Umbilical cord (tissue), 2 donors: Measurements from ENCODE around the gene OR6C2. TPM values are rescaled to one million over a fixed set of nuclear protein-coding genes. Genes with fewer than 3 reads are reported as not detected.
"Not testable (repeated sequence)": the region's sequence is repeated elsewhere in the genome, so short reads cannot be mapped to it uniquely, and the experiment has no call there.

Experiments
- DNase-seq: peaks from one replicate; pipeline ENCODE4 v3.0.0-alpha.2; 2015; ENCODE audit warnings: low spot score
- total RNA-seq: library from RNA; depleted of rRNA; stranded (reverse); fragments of >200 nt; gene quantifications from one replicate; pipeline ENCODE4 v1.2.3, GENCODE V29; 2014; ENCODE audit warnings: low replicate concordance; ENCODE audit not compliant: insufficient read depth

The OR6C2 gene
- total RNA-seq = 11.8 TPM

DNA sequence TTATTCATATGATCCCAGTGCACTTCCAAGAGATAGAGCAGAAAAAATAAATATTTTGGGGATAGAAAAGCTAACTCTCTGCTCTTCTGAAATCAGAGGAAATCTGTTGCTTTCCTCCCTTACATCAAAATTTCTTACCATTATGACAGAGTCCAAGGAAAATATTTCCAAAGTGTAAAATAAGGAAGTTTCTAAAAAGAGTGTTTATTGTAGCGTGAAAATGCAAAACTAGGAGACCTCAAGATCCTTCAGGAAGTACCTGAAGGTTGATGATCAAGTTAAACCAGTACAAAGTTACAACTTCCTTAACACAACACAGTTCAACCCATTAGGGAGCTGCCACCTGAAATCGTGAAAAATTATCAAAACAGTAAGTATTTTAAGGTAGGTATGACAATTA lies at the start of gene OR6C2:
TSS of gene OR6C2 (plus strand) at position 301 of the 400 bp plus-strand sequence. CDS start 8,138 bp downstream, outside the sequence.
- no peak for DNase-seq

DNA sequence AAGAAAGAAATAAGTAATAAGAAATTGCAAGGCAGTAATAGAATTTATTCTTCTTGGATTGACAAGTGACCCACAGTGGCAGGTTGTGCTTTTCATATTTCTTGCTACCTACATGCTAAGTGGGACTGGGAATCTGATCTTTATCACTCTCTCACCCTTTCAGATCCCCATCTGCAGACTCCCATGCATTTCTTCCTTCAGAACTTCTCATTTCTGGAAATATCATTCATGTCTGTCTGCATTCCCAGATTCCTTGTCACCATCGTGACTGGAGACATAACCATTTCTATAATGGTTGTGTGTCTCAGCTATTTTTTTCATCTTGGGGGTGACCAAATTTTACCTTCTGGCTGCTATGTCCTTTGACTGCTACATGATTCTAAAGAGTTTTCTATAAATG lies 47.5 kb upstream of the OR6C2 start:
- no peak for DNase-seq

DNA sequence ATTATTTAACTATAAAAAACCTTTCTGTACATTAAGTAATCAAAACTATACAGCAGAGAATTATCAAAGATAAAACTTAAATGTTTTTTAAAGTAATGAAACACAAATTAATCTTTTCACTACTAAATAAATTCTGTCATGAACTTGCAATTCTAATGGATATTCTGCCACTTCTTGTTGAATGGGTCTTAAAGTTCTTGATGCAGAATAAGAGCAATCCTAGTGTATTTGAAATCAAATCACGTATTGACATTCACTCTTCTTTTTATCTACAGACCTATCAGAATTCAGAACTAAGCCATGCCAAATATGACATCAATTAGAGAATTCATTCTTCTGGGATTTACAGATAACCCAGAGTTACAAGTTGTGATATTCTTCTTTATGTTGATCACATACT lies 43.6 kb upstream of the OR6C2 start, which contains the start of gene OR6C65:
TSS of gene OR6C65 (plus strand) at position 301 of the 400 bp plus-strand sequence. CDS start at position 301, 0 bp downstream.
- DNase-seq = no peak

- no peak for DNase-seq
Measured at GRCh38 chr12:55407866-55408265, 36.0 kb upstream of the OR6C2 start.

- not testable (repeated sequence) for DNase-seq
Measured at GRCh38 chr12:55409133-55409532, 34.7 kb upstream of the OR6C2 start.

- DNase-seq = not testable (repeated sequence)
Measured at GRCh38 chr12:55412138-55412537, 31.7 kb upstream of the OR6C2 start.

- DNase-seq = not testable (repeated sequence)
Measured at GRCh38 chr12:55413498-55414388, 30.1 kb upstream of the OR6C2 start.

DNA sequence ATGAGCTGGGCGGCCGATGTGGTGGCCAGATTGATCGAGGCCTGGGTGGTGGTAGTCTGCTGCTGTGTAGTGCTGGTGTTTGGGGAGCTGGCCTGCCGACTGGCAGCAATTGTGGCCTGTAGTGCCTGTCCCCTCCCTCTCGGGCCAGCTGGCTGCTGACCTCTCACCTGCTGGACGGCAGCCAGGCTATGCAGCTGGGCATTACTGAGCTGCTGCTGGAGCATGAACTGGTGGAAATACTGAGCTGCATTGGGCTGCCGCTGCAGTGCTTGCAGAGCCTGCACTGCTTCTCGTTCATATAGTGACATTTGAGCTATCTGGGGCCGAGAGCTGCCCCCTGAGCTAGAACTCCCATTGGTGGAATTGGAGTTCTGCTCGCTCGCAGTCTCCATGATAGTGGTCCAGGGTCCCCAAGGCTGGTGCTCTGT lies 29.5 kb upstream of the OR6C2 start:
- DNase-seq = not testable (repeated sequence)

- not testable (repeated sequence) for DNase-seq
Measured at GRCh38 chr12:55414889-55415288, 29.0 kb upstream of the OR6C2 start.

DNA sequence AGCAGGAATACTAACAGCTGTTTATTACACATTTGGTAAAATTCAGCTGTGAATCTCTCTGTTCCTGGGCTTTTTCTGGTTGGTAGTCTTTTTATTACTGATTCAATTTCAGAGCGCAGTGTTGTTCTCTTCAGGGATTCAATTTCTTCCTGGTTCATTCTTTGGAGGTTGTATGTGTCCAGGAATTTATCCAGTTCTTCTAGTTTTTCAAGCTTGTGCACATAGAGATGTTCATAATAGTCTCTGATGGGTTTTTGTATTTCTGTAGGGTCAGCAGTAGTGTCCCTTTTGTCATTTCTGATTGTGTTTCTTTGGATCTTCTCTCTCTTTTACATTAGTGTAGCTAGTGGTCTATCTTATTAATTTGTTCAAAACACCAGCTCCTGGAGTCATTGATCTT lies 26.9 kb upstream of the OR6C2 start:
- DNase-seq = no peak

GRCh38 chr12:55420307-55420962 lies 23.4 kb upstream of the OR6C2 start:
- DNase-seq = no peak

DNA sequence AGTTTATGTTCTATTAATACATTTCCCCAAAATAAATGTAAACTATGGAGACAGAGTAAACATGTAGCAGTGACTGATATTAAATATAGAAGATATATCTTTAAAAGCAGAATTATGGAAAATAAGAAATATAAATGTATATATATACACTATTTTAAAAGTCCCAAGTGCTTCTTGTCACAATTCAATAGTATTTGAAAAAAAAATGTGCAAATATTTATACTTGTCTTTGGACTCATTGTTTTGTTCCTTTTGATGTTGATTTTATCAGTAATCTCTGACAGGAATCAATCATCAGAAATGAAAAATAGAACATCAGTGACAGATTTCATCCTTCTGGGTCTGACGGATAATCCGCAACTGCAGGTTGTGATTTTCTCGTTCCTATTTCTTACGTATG lies 17.9 kb upstream of the OR6C2 start, which contains the start of gene OR6C76:
TSS of gene OR6C76 (plus strand) at position 301 of the 400 bp plus-strand sequence. CDS start at position 301, 0 bp downstream.
- DNase-seq = no peak

GRCh38 chr12:55428331-55429243 lies 15.3 kb upstream of the OR6C2 start:
- DNase-seq = no peak

- not testable (repeated sequence) for DNase-seq
Measured at GRCh38 chr12:55441233-55441632, 2.6 kb upstream of the OR6C2 start.

DNA sequence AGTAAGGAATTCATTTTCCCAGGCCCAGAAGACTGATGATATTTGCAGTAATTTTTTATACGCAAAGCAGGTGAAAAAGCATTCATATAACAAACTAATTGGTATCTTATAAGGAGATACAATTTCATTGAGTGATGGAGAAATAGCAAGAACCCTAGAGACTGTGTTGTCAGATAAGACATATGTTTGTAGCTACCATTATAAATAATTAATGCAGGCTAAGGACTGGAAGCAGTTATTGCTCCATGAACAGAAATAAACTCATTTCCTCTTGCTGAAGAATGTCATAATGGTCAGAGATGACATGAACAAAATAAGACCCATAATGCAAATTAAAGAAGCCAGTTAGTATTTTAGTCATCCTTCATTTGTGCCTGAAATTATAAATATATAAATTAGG lies 1.5 kb downstream of the OR6C2 start:
- DNase-seq = no peak

DNA sequence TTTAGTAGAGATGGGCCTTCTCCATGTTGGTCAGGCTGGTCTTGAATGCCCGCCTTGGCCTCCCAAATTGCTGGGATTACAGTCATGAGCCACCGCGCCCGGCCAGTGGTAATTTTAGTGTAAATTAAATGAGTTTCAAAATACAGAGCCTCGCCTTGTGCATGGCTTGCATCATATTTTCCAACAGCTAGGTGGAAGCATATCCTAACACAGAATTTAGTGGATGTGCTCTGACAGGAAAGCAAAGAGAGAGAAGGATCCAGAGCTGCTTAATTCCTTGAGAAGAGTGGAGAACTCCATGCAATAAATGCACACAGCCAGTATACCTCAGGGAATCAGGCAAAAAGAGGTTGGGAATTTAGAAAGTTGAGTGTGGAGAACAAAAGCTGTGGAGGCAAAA lies 2.5 kb downstream of the OR6C2 start:
- peak; percentile 44 for DNase-seq

DNA sequence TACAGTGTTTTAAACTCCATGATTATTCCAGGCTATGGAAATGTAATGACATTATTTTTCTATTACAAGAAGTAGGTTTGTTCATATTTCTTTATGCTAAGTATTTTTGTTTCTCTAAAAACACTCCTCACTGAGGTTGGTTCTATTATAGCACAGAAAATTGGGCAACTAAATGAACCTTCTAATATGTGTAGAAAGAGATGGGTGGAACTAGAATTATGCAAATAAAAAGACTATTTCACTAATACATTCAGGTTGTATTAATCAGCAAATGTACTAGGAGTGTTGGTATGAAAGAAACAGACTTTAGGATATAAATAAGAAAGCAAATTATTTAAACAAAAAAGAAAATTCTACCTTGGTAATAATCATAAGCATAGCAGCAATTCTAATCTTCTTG lies 4.9 kb downstream of the OR6C2 start:
- no peak for DNase-seq

DNA sequence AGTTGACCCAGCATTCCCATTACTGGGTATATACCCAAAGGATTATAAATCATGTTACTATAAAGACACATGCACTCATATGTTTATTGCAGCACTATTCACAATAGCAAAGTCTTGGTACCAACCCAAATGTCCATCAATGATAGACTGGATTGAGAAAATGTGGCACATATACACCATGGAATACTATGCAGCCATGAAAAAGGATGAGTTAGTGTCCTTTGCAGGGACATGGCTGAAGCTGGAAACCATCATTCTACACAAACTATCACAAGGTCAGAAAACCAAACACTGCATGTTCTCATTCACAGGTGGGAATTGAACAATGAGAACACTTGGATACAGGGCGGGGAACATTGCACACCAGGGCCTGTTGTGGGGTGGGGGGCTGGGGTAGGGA lies 21.1 kb downstream of the OR6C2 start:
- not testable (repeated sequence) for DNase-seq

- DNase-seq = no peak
Measured at GRCh38 chr12:55467836-55468235, 24.0 kb downstream of the OR6C2 start.

GRCh38 chr12:55469291-55469690 lies 25.4 kb downstream of the OR6C2 start:
- no peak for DNase-seq

GRCh38 chr12:55470088-55470829 lies 26.4 kb downstream of the OR6C2 start, which contains the start of gene OR6C70:
OR6C70 (minus strand) TSS chr12:55470138; CDS start chr12:55470138, 0 bp downstream.
- no peak for DNase-seq
